ENCODE results near the gene PTPRZ1. TPM values are rescaled to one million over a fixed set of nuclear protein-coding genes. Genes with fewer than 3 reads are reported as not detected.

The PTPRZ1 gene
- total RNA-seq, 1 donor from 2014 or later = 154 TPM

DNA sequence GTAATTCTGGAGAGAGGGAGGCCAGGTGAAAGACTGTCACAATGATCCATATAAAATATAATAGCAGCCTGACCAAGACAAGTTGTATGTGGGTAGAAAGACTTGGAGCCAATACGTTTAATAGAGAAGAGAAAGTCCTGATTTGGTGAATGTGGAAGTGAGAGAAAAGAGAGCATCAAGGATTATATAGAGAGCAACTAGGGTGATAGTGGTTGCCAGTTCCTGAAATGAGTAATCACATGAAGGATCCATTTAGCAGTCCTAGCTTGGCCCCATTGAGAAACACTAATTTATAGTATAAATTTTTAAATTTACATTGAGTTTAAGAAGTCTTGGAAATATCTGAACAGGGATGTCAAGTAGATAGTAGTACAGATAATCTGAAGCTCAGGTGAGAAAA, 197.1 kb downstream of the PTPRZ1 start:
- no peak overlapping the region for H3K9ac ChIP-seq
- H3K36me3 Mint-ChIP-seq = peaks cover 18% of the 10 kb centered on the region

GRCh38 chr7:122070834-122071233, 197.9 kb downstream of the PTPRZ1 start:
- H2AFZ ChIP-seq (replicated peaks) = no peak overlapping the region
- no peak overlapping the region for H3K27ac ChIP-seq
- no peak for DNase-seq (ENCODE audit: low spot score)
- H3K9ac ChIP-seq = no peak overlapping the region
- H3K27me3 ChIP-seq = no peaks in the 10 kb centered on the region
- peaks cover 18% of the 10 kb centered on the region for H3K36me3 ChIP-seq
- TF ChIP-seq CTCF (IDR thresholded peaks at IDR 0.05) = no peak
- no peak for TF ChIP-seq EZH2phosphoT487 (IDR thresholded peaks at IDR 0.05)
- Mint-ChIP-seq H3K27me3 (ENCODE audit: insufficient read depth, low read depth) (no peaks in the 10 kb centered on the region), H3K9me3 (no peaks in the 10 kb centered on the region), H3K4me3 (no peak overlapping the region), H3K27ac (no peak overlapping the region), H3K4me1 (peaks cover 7% of the 10 kb centered on the region), H3K36me3 (peaks cover 23% of the 10 kb centered on the region)
- peaks cover 29% of the 10 kb centered on the region for H3F3A ChIP-seq (ENCODE audit: low read depth)
- no peaks in the 10 kb centered on the region for H4K20me1 ChIP-seq (ENCODE audit: low read depth)
- H3K4me3 ChIP-seq = no peak overlapping the region
- no peaks in the 10 kb centered on the region for H3K79me2 ChIP-seq (ENCODE audit: low read depth)
- H3K9me3 ChIP-seq (ENCODE audit: low read depth) = no peaks in the 10 kb centered on the region
- H3K4me2 ChIP-seq = no peak overlapping the region
- no peaks in the 10 kb centered on the region for H3K4me1 ChIP-seq

More for the DNA sequence above, 197.1 kb downstream of the PTPRZ1 start:
- peaks cover 10% of the 10 kb centered on the region for H3K36me3 ChIP-seq
- H3K79me2 ChIP-seq (ENCODE audit: low read depth) = no peaks in the 10 kb centered on the region
- H3K4me3 ChIP-seq = no peak overlapping the region
- H3K27me3 ChIP-seq = no peaks in the 10 kb centered on the region
- H3K27ac ChIP-seq = no peak overlapping the region
- TF ChIP-seq CTCF (IDR thresholded peaks at IDR 0.05) (no peak), EZH2 (IDR thresholded peaks at IDR 0.05) (no peak), EZH2phosphoT487 (IDR thresholded peaks at IDR 0.05) (no peak)
- DNase-seq (ENCODE audit: low spot score) = no peak
- H3K4me1 ChIP-seq = no peaks in the 10 kb centered on the region
- Mint-ChIP-seq H3K27ac (no peak overlapping the region), H3K9me3 (no peaks in the 10 kb centered on the region), H3K4me3 (no peak overlapping the region), H3K27me3 (ENCODE audit: insufficient read depth, low read depth) (no peaks in the 10 kb centered on the region), H3K4me1 (peaks cover 7% of the 10 kb centered on the region)
- H3K4me2 ChIP-seq = no peak overlapping the region
- no peaks in the 10 kb centered on the region for H3K9me3 ChIP-seq (ENCODE audit: low read depth)
- H2AFZ ChIP-seq (replicated peaks) = no peak overlapping the region
- peaks cover 24% of the 10 kb centered on the region for H3F3A ChIP-seq (ENCODE audit: low read depth)
- H4K20me1 ChIP-seq (ENCODE audit: low read depth) = no peaks in the 10 kb centered on the region

GRCh38 chr7:122072272-122072671, 199.3 kb downstream of the PTPRZ1 start:
- H3K9ac ChIP-seq = no peak overlapping the region
- no peaks in the 10 kb centered on the region for H3K9me3 Mint-ChIP-seq

More at GRCh38 chr7:122072272-122072671, 199.3 kb downstream of the PTPRZ1 start:
- no peaks in the 10 kb centered on the region for H3K27me3 Mint-ChIP-seq (ENCODE audit: insufficient read depth, low read depth)
- Histone ChIP-seq H3F3A (ENCODE audit: low read depth) (peaks cover 35% of the 10 kb centered on the region), H3K4me1 (no peaks in the 10 kb centered on the region), H3K36me3 (peaks cover 29% of the 10 kb centered on the region), H3K27me3 (no peaks in the 10 kb centered on the region), H3K4me2 (no peak overlapping the region), H2AFZ (replicated peaks) (no peak overlapping the region), H3K9me3 (ENCODE audit: low read depth) (no peaks in the 10 kb centered on the region), H3K27ac (no peak overlapping the region), H3K4me3 (no peak overlapping the region), H3K79me2 (ENCODE audit: low read depth) (no peaks in the 10 kb centered on the region), H4K20me1 (ENCODE audit: low read depth) (no peaks in the 10 kb centered on the region)
- H3K27ac Mint-ChIP-seq = no peak overlapping the region
- H3K36me3 Mint-ChIP-seq = peaks cover 38% of the 10 kb centered on the region
- DNase-seq (ENCODE audit: low spot score) = no peak
- H3K4me1 Mint-ChIP-seq = peaks cover 7% of the 10 kb centered on the region
- no peak overlapping the region for H3K4me3 Mint-ChIP-seq
- TF ChIP-seq EZH2 (IDR thresholded peaks at IDR 0.05) (no peak), CTCF (IDR thresholded peaks at IDR 0.05) (no peak), EZH2phosphoT487 (IDR thresholded peaks at IDR 0.05) (no peak)
